Measurements from ENCODE around the gene HMGCS1. TPM values are rescaled to one million over a fixed set of nuclear protein-coding genes. Genes with fewer than 3 reads are reported as not detected.

Gene HMGCS1
- total RNA-seq, 4 donors from 2014 or later: 92.4 to 160 (median 119) TPM

- no peak for DNase-seq (ENCODE audit: low spot score in 2 of 2)
- peaks cover 2% of the 10 kb centered on the region for H3K9me3 ChIP-seq
- WGBS: 72% methylated on average over 3 of the region's 3 CpGs
Measured at GRCh38 chr5:43354774-43355173, 41.6 kb upstream of the HMGCS1 start.

DNA sequence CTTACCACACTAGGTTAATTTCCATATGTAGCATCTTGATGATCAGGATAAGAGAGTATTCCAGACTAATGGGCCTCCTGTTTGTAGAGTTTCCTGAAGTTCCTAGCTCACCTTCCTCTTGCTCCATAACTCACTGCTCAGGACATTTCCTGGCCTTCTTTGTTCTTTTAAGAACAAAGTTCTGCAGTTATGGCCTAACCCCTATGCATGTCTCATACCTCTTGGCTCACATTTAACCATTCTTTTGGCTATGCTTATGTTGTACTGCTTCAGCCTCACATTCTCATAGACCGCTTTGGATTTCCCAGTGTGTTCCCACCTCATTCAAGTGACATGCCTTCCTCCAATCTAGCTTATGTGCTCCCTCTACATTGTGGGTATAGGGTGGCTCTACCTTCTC is 40.5 kb upstream of the HMGCS1 start:
- 71% methylated on average over 1 of the region's 1 CpG for WGBS
- Histone ChIP-seq H3K27ac (no peak overlapping the region), H3K4me3 (no peak overlapping the region), H3K4me1 (no peaks in the 10 kb centered on the region), H3K27me3 (no peaks in the 10 kb centered on the region), H3K36me3 (no peaks in the 10 kb centered on the region), H3K9me3 (no peaks in the 10 kb centered on the region)
- no peak for DNase-seq (ENCODE audit: low spot score in 2 of 2)
- TF ChIP-seq POLR2A (IDR thresholded peaks at IDR 0.05) (no peak), CTCF (IDR thresholded peaks at IDR 0.05) (no peak), POLR2AphosphoS5 (IDR thresholded peaks at IDR 0.05) (no peak), EP300 (IDR thresholded peaks at IDR 0.05) (no peak)

More at GRCh38 chr5:43354774-43355173, 41.6 kb upstream of the HMGCS1 start:
- Histone ChIP-seq H3K4me3 (no peak overlapping the region), H3K27ac (no peak overlapping the region), H3K27me3 (no peaks in the 10 kb centered on the region), H3K36me3 (no peaks in the 10 kb centered on the region), H3K4me1 (no peaks in the 10 kb centered on the region)
- no peak for TF ChIP-seq POLR2A (IDR thresholded peaks at IDR 0.05)
- TF ChIP-seq CTCF (IDR thresholded peaks at IDR 0.05): no peak
- no peak for TF ChIP-seq EP300 (IDR thresholded peaks at IDR 0.05)
- no peak for TF ChIP-seq POLR2AphosphoS5 (IDR thresholded peaks at IDR 0.05)

DNA sequence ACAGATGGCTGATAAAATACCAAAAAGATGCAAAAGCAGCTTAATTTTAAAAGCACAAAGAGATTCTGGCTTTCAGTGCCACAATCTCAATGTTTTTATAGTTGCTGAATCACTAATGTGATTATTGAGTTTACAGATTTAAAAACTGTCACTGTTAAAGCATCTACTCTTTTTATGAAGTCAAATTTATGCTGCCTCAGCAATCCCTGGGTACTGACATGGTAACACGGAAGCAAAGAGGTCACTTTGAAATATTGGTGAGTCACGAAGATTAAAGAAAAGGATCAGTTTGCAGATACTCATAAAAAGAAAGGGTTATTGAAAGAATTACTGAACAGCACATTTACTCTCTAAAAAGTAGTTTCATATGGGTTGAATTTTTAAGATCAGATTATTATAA is 39.7 kb upstream of the HMGCS1 start:
- DNase-seq (ENCODE audit: low spot score in 2 of 2): no peak
- no peak for TF ChIP-seq POLR2AphosphoS5 (IDR thresholded peaks at IDR 0.05)
- TF ChIP-seq EP300 (IDR thresholded peaks at IDR 0.05): no peak
- no peak for TF ChIP-seq POLR2A (IDR thresholded peaks at IDR 0.05)
- TF ChIP-seq CTCF (IDR thresholded peaks at IDR 0.05): no peak
- H3K27me3 ChIP-seq: no peaks in the 10 kb centered on the region
- 51% methylated on average over 2 of the region's 2 CpGs for WGBS
- H3K4me1 ChIP-seq: no peaks in the 10 kb centered on the region
- no peaks in the 10 kb centered on the region for H3K36me3 ChIP-seq
- H3K4me3 ChIP-seq: no peak overlapping the region
- H3K9me3 ChIP-seq: no peaks in the 10 kb centered on the region
- no peak overlapping the region for H3K27ac ChIP-seq

DNA sequence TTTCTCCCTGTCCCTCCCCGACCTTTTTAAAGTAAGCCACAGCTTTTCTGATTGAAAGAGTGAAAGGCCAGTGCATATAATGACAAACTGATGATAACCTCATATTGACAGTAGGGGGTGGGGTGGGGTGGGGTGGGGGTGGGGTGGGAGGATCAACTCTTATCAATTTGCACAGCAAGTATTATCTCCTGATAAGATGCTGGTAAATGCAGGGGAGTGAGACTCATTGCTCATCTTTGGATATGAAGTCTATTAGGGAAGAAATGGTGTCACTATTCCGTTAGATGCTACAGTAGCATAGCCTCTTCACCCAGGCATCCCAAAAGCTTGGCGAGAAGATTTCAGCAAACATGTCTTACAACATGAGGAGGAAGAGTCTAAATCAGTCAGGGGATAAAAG is 38.9 kb upstream of the HMGCS1 start:
- no peak overlapping the region for H3K27ac ChIP-seq
- H3K36me3 ChIP-seq: no peaks in the 10 kb centered on the region
- H3K4me3 ChIP-seq: no peak overlapping the region
- WGBS: 83% methylated on average over 3 of the region's 3 CpGs
- DNase-seq (ENCODE audit: low spot score in 2 of 2): no peak
- H3K27me3 ChIP-seq: no peaks in the 10 kb centered on the region
- H3K4me1 ChIP-seq: no peaks in the 10 kb centered on the region
- no peaks in the 10 kb centered on the region for H3K9me3 ChIP-seq
- TF ChIP-seq POLR2A (IDR thresholded peaks at IDR 0.05) (no peak), CTCF (IDR thresholded peaks at IDR 0.05) (no peak), EP300 (IDR thresholded peaks at IDR 0.05) (no peak), POLR2AphosphoS5 (IDR thresholded peaks at IDR 0.05) (no peak)

GRCh38 chr5:43348861-43349363 is 35.7 kb upstream of the HMGCS1 start:
- 63% methylated on average over 1 of the region's 1 CpG for WGBS
- no peak overlapping the region for H3K27ac ChIP-seq
- H3K4me3 ChIP-seq: no peak overlapping the region
- no peak for DNase-seq (ENCODE audit: low spot score in 2 of 2)
- TF ChIP-seq POLR2A (IDR thresholded peaks at IDR 0.05) (no peak), CTCF (IDR thresholded peaks at IDR 0.05) (no peak), POLR2AphosphoS5 (IDR thresholded peaks at IDR 0.05) (no peak), EP300 (IDR thresholded peaks at IDR 0.05) (no peak)
- H3K36me3 ChIP-seq: no peaks in the 10 kb centered on the region
- no peaks in the 10 kb centered on the region for H3K27me3 ChIP-seq
- H3K9me3 ChIP-seq: no peaks in the 10 kb centered on the region
- H3K4me1 ChIP-seq: no peaks in the 10 kb centered on the region
